Caki2 (cell line): ENCODE measurements around the gene SAFB. TPM values are rescaled to one million over a fixed set of nuclear protein-coding genes. Genes with fewer than 3 reads are reported as not detected.

Experiments
- DNase-seq: peaks from one replicate; pipeline ENCODE4 v3.0.0-alpha.2; 2015; ENCODE audit warnings: low read depth
- in situ Hi-C: cut with HindIII; loops from 2 replicates; pipeline ENCODE4 v1.10.0; 2016; ENCODE audit warnings: low sequenced_read_pairs, low pct_unique_long_range_greater_than_20kb, mixed read lengths
- total RNA-seq: library from RNA; depleted of rRNA; stranded (reverse); fragments of >200 nt; shearing (Covaris generic); gene quantifications from 2 replicates; pipeline ENCODE4 v1.2.3, GENCODE V29; 2014; ENCODE audit warnings: low replicate concordance

Gene SAFB
- total RNA-seq, 1 experiment from 2014 or later, result 35.5 TPM

GRCh38 chr19:5621945-5622464 is 878 bp upstream of the SAFB start:
- in situ Hi-C loops, result no loop called here
- peak; percentile 15 for DNase-seq

- in situ Hi-C loops, result no loop called here
- DNase-seq, result no peak
These were observed 624 bp downstream of the SAFB start for GRCh38 chr19:5623397-5624017.

GRCh38 chr19:5624018-5624663 is 1.3 kb downstream of the SAFB start:
- in situ Hi-C loops, result no loop called here
- peak; percentile 19 for DNase-seq

GRCh38 chr19:5624741-5625278 is 1.9 kb downstream of the SAFB start:
- in situ Hi-C loops, result no loop called here
- DNase-seq, result no peak

GRCh38 chr19:5625641-5626040 is 2.8 kb downstream of the SAFB start:
- no peak for DNase-seq
- in situ Hi-C loops, result no loop called here

- peak; percentile 51 for DNase-seq
- in situ Hi-C loops, result no loop called here
These were observed 4.6 kb downstream of the SAFB start for GRCh38 chr19:5627395-5627904.

GRCh38 chr19:5628461-5628860 is 5.6 kb downstream of the SAFB start:
- DNase-seq, result no peak
- in situ Hi-C loops, result no loop called here

- no peak for DNase-seq
- in situ Hi-C loops, result no loop called here
These were observed 6.1 kb downstream of the SAFB start for GRCh38 chr19:5628919-5629481.

- in situ Hi-C loops, result no loop called here
- DNase-seq, result no peak
These were observed 8.8 kb downstream of the SAFB start for GRCh38 chr19:5631567-5632240.

- no peak for DNase-seq
- in situ Hi-C loops, result no loop called here
These were observed 9.3 kb downstream of the SAFB start for GRCh38 chr19:5632241-5632612.

GRCh38 chr19:5632657-5633056 is 9.8 kb downstream of the SAFB start:
- in situ Hi-C loops, result no loop called here
- no peak for DNase-seq

GRCh38 chr19:5635427-5635826 is 12.5 kb downstream of the SAFB start:
- in situ Hi-C loops, result no loop called here
- no peak for DNase-seq

- no peak for DNase-seq
- in situ Hi-C loops, result no loop called here
These were observed 15.1 kb downstream of the SAFB start for GRCh38 chr19:5637971-5638370.

- no peak for DNase-seq
- in situ Hi-C loops, result no loop called here
These were observed 18.3 kb downstream of the SAFB start for GRCh38 chr19:5641171-5641570.

GRCh38 chr19:5642204-5642603 is 19.3 kb downstream of the SAFB start:
- in situ Hi-C loops, result no loop called here
- no peak for DNase-seq

GRCh38 chr19:5643060-5643459 is 20.2 kb downstream of the SAFB start:
- DNase-seq, result no peak
- in situ Hi-C loops, result no loop called here

GRCh38 chr19:5644037-5644436 is 21.2 kb downstream of the SAFB start:
- no peak for DNase-seq
- in situ Hi-C loops, result no loop called here

GRCh38 chr19:5645409-5645808 is 22.5 kb downstream of the SAFB start:
- in situ Hi-C loops, result no loop called here
- DNase-seq, result no peak

- in situ Hi-C loops, result no loop called here
- DNase-seq, result no peak
These were observed 23.8 kb downstream of the SAFB start for GRCh38 chr19:5646703-5647102.
